ENCODE measurements around the gene NME2. TPM values are rescaled to one million over a fixed set of nuclear protein-coding genes. Genes with fewer than 3 reads are reported as not detected.

Gene NME2
- total RNA-seq, 1 donor from 2014 or later: 651 TPM

DNA sequence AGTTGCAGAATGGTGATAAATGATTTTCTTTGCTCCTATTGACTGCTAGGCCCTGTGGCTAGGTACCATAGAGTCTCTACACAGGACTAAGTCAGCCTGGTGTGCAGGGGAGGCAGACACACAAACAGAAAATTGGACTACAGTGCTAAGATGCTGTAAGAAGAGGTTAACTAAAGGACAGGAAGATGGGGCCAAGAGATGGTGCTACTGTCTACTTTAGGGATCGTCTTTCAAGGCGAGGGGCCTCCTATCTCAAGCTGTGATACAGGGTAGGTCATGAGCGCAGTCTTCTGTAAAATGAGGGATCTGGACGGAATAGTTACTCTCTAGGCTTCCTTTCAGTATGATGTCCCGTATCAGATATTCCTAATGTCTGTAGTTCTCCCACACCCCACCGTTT, 12.0 kb upstream of the NME2 start:
- no peaks in the 10 kb centered on the region for H3K4me1 Mint-ChIP-seq (ENCODE audit: unreplicated experiment)
- no peak overlapping the region for H3K4me3 Mint-ChIP-seq (ENCODE audit: unreplicated experiment)
- peaks cover 5% of the 10 kb centered on the region for H3K36me3 Mint-ChIP-seq (ENCODE audit: unreplicated experiment)
- no peaks in the 10 kb centered on the region for H3K27me3 Mint-ChIP-seq (ENCODE audit: unreplicated experiment)
- no peak for TF ChIP-seq CTCF (IDR thresholded peaks at IDR 0.05)
- no peak overlapping the region for H3K27ac Mint-ChIP-seq (ENCODE audit: unreplicated experiment)
- no peaks in the 10 kb centered on the region for H3K9me3 Mint-ChIP-seq (ENCODE audit: unreplicated experiment)
- no peak for DNase-seq (ENCODE audit: extremely low spot score, unreplicated experiment)

DNA sequence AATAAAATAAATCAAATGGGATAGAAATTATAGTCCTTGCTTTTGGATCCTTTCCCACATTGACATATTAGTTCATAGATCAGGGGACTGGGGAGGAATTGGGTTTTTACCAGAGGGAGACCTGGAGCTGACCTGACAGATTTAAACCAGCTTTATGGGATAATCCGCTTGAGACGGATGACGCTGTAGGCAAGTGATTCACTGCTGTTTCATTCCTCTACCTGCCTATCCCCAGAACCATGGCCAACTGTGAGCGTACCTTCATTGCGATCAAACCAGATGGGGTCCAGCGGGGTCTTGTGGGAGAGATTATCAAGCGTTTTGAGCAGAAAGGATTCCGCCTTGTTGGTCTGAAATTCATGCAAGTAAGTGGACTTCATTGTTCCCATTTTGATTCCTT, 10.8 kb upstream of the NME2 start:
- no peak overlapping the region for H3K4me3 Mint-ChIP-seq (ENCODE audit: unreplicated experiment)
- no peak for DNase-seq (ENCODE audit: extremely low spot score, unreplicated experiment)
- no peaks in the 10 kb centered on the region for H3K27me3 Mint-ChIP-seq (ENCODE audit: unreplicated experiment)
- no peak overlapping the region for H3K27ac Mint-ChIP-seq (ENCODE audit: unreplicated experiment)
- peaks cover 11% of the 10 kb centered on the region for H3K36me3 Mint-ChIP-seq (ENCODE audit: unreplicated experiment)
- H3K4me1 Mint-ChIP-seq (ENCODE audit: unreplicated experiment): no peaks in the 10 kb centered on the region
- no peak for TF ChIP-seq CTCF (IDR thresholded peaks at IDR 0.05)
- H3K9me3 Mint-ChIP-seq (ENCODE audit: unreplicated experiment): no peaks in the 10 kb centered on the region

DNA sequence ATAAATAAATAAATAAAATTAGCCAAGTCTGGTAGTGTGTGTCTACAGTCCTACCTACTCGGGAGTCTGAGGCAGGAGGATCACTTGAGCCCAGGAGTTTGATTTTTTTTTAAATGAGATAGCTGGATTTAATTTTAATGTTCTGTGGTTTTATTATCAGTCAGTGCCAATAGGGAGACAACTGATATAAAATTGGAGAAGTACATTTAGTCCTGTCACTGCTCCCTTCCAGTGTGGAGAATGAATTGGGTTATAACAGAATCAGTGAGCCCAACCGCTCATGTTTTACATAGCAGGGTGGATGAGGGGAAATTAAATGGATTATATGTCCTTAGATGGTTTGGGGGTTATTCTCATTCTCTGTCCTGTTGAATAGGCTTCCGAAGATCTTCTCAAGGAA, 6.6 kb upstream of the NME2 start:
- Mint-ChIP-seq H3K27me3 (ENCODE audit: unreplicated experiment) (no peaks in the 10 kb centered on the region), H3K27ac (ENCODE audit: unreplicated experiment) (no peak overlapping the region), H3K4me3 (ENCODE audit: unreplicated experiment) (no peak overlapping the region), H3K4me1 (ENCODE audit: unreplicated experiment) (no peaks in the 10 kb centered on the region), H3K36me3 (ENCODE audit: unreplicated experiment) (peaks cover 27% of the 10 kb centered on the region), H3K9me3 (ENCODE audit: unreplicated experiment) (no peaks in the 10 kb centered on the region)
- no peak for TF ChIP-seq CTCF (IDR thresholded peaks at IDR 0.05)
- DNase-seq (ENCODE audit: extremely low spot score, unreplicated experiment): no peak

GRCh38 chr17:51161541-51161940, 4.7 kb upstream of the NME2 start:
- H3K4me1 Mint-ChIP-seq (ENCODE audit: unreplicated experiment): peaks cover 11% of the 10 kb centered on the region
- no peaks in the 10 kb centered on the region for H3K27me3 Mint-ChIP-seq (ENCODE audit: unreplicated experiment)
- TF ChIP-seq CTCF (IDR thresholded peaks at IDR 0.05): no peak
- H3K36me3 Mint-ChIP-seq (ENCODE audit: unreplicated experiment): peaks cover 27% of the 10 kb centered on the region
- no peak overlapping the region for H3K4me3 Mint-ChIP-seq (ENCODE audit: unreplicated experiment)
- H3K9me3 Mint-ChIP-seq (ENCODE audit: unreplicated experiment): no peaks in the 10 kb centered on the region
- no peak overlapping the region for H3K27ac Mint-ChIP-seq (ENCODE audit: unreplicated experiment)
- no peak for DNase-seq (ENCODE audit: extremely low spot score, unreplicated experiment)

GRCh38 chr17:51164911-51165679, 1.1 kb upstream of the NME2 start:
- no peak for TF ChIP-seq CTCF (IDR thresholded peaks at IDR 0.05)
- Mint-ChIP-seq H3K27me3 (ENCODE audit: unreplicated experiment) (no peaks in the 10 kb centered on the region), H3K36me3 (ENCODE audit: unreplicated experiment) (peaks cover 32% of the 10 kb centered on the region), H3K27ac (ENCODE audit: unreplicated experiment) (peak overlapping the region; percentile 97), H3K4me3 (ENCODE audit: unreplicated experiment) (peak overlapping the region; percentile 91), H3K4me1 (ENCODE audit: unreplicated experiment) (peaks cover 26% of the 10 kb centered on the region), H3K9me3 (ENCODE audit: unreplicated experiment) (no peaks in the 10 kb centered on the region)
- DNase-seq (ENCODE audit: extremely low spot score, unreplicated experiment): no peak

Data from osteocyte (in vitro differentiated cells).